GM20000 (cell line): Measurements from ENCODE around the gene IL31.

Experiments used
- DNase-seq: peaks from one replicate; pipeline ENCODE4 v3.0.0; 2012; ENCODE audit warnings: low spot score
- TF ChIP-seq, protein P1 (sequence below): IDR thresholded peaks from 2 replicates; pipeline ENCODE4 v1.5.1; 2012; ENCODE audit warnings: mild to moderate bottlenecking, control low read depth; ENCODE audit errors: extremely low read depth, missing control alignments

IL31 gene

DNA sequence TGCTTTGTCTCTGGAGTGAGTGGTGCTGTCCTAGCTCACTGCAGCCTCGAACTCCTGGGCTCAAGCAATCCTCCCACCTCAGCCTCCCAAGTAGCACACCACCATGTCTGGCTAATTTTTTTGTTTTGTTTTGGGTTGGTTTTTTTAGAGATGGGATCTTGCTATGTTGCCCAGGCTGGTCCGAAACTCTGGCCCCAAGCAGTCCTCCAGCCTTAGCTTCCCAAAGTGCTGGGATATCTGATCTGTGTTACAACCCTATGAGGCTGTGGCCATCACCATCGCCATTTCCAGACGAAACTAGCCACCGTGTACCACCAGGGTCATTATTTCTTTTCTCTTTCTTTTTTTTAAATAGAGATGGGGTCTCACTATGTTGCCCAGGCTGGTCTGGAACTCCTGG, 2.6 kb downstream of the IL31 start:
- TF ChIP-seq, protein P1, sequence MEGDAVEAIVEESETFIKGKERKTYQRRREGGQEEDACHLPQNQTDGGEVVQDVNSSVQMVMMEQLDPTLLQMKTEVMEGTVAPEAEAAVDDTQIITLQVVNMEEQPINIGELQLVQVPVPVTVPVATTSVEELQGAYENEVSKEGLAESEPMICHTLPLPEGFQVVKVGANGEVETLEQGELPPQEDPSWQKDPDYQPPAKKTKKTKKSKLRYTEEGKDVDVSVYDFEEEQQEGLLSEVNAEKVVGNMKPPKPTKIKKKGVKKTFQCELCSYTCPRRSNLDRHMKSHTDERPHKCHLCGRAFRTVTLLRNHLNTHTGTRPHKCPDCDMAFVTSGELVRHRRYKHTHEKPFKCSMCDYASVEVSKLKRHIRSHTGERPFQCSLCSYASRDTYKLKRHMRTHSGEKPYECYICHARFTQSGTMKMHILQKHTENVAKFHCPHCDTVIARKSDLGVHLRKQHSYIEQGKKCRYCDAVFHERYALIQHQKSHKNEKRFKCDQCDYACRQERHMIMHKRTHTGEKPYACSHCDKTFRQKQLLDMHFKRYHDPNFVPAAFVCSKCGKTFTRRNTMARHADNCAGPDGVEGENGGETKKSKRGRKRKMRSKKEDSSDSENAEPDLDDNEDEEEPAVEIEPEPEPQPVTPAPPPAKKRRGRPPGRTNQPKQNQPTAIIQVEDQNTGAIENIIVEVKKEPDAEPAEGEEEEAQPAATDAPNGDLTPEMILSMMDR, result no peak
- DNase-seq, result no peak

DNA sequence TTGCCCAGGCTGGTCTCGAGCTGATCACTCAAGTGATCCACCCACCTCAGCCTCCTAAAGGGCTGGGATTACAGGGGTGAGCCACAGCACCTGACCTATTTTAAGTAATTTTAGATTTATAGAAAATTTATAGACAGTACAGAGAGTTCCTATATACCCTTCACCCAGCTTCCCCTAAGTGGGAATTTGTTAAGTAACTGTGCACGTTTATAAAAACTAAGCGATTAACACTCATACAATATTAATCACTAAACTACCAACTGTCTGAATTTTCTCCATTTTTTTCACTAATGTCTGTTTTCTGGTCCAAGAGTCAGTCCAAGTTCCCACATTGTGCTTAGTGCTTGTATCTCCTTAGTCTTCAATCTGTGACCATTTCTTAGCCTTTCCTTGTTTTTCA, 5.5 kb downstream of the IL31 start:
- TF ChIP-seq, protein P1, result no peak
- no peak for DNase-seq

DNA sequence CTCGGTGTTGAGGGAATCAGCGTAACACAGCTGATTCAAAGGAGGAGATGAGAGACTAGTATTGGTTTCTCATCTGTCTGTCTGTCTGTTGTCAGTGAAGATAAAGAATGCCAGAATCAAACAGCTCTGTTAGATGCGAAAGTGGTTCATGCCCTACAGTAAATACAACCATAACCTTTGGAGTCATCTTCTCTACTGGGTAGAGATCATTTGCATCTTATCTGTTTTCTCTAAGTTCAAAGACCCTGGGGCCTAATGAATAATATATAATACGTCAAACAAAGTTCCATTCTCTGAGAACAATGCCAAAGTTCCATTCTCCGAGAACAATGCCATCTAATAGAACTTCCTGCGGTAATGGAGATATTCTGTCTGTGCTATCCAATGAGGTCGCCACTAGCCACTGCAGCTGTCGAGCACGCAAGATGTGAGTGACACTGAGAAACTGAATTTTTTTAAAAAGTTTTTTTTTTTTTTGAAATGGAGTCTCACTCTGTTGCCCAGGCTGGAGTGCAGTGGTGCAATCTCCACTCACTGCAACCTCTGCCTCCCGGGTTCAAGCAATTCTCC, 6.6 kb downstream of the IL31 start:
- TF ChIP-seq, protein P1, result no peak
- DNase-seq, result no peak

DNA sequence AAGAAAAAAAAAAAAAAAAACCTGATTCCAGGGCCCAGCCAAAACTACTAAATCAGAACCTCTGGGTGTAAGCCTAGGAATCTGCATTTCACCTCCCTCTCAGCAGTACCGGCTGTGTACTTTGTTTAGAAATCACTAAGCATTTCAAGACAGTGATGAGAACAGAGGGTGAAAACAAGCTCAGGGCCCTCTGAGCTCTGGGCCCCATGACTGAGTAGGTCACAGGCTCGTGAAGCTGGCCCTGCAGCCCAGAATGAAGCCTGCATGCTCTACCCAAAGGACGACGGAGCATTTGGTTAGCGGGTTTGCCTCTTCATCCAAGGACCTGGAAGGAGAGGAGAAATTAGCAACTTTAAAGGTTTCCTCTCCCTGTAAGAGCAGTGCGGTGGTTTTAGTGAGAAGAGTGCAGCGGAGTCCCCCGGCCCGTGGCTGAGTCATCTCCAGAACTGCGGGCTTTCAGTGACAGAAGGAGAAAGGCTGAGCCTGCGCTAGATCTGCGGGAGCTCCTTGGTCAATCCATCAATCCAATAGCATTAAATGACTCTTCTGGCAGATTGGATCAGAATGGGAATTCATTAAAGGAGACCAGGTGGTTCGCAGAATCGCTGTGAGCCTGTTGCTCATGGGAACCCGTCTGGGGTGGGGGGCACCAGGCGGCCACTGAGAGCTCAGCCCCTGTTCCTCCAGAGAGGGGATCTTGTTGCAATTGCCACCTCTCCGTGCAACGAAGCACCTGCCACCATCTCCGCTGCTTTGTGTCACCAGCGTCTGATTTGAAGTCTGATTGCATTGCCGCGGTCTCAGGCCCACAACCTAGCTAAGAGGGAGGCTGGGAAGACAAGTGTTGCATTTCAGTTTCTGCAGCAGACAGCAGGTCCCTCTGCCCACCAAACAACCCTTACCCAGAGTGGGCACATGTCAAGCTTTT, 7.3 kb downstream of the IL31 start:
- TF ChIP-seq, protein P1, result no peak
- DNase-seq, result peak; percentile 57

DNA sequence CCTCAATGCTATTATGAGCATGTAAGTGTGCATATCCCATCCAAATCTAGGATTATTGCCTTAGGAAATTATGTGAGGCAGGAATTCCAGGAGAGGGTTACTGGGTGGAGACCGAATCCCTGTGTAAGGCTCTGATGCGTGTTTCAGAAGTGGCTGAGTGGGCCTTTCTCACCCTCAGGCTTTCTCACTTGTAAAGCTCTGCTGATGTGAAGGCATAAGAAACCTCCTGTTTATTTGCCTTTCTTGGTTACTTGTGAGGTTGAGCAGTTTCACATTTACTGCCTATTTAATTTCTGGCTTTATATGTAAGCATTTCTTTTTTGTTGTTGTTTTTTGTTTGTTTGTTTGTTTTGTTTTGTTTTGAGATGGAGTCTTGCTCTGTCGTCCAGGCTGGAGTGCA, 11.0 kb downstream of the IL31 start:
- no peak for DNase-seq
- TF ChIP-seq, protein P1, result no peak

DNA sequence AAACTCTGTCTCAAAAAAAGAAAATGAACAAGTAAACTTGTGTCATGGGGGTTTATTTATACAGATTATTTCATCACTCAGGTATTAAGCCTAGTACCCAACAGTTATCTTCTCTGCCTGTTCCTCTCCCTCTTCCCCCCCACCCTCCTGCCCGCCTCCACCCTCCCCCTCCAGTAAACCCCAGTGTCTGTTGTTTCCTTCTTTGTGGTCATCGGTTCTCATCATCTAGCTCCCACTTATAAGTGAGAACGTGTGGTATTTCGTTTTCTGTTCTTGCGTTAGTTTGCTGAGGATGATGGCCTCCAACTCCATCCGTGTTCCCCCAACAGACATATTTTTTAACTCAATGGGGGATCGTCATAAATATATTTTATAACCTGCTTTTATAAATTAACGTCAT, 12.3 kb downstream of the IL31 start:
- TF ChIP-seq, protein P1, result no peak
- DNase-seq, result no peak

DNA sequence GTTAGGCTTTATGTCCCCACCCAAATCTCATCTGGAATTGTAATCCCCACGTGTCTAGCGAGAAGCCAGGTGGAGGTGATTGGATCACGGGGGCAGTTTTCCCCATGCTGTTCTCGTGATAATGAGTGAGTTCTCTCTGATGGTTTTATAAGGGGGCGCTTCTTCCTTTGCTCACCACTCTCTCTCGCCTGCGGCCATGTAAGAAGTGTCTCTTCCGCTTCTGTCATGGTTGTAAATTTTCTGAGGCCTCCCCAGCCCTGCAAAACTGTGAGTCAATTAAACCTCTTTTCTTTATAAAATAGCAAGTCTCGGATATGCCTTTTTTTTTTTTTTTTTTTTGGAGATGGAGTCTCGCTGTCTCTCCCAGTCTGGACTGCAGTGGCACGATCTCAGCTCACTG, 13.3 kb downstream of the IL31 start:
- TF ChIP-seq, protein P1, result no peak
- DNase-seq, result no peak
